Nephron (organoid): ENCODE measurements around the gene IGSF5.
"Not testable (repeated sequence)": the region's sequence is repeated elsewhere in the genome, so short reads cannot be mapped to it uniquely, and the experiment has no call there.

Experiments used
- H3K27ac Mint-ChIP-seq, 3 experiments: 2 replicates each; pipeline ENCODE4 v1.8.0; 2020; ENCODE audit warnings: mixed read lengths in 3 of 3, mild to moderate bottlenecking in 2 of 3, moderate library complexity in 1 of 3
- H3K27me3 Mint-ChIP-seq: 2 replicates; pipeline ENCODE4 v1.8.0; 2021; ENCODE audit warnings: low read depth, mild to moderate bottlenecking, moderate library complexity, mixed read lengths
- H3K36me3 Mint-ChIP-seq: 2 replicates; pipeline ENCODE4 v1.8.0; 2020; ENCODE audit warnings: low read depth, mixed read lengths
- H3K4me1 Mint-ChIP-seq: 2 replicates; pipeline ENCODE4 v1.8.0; 2020; ENCODE audit warnings: mixed read lengths
- H3K4me3 Mint-ChIP-seq, 3 experiments: 2 replicates each; pipeline ENCODE4 v1.8.0; 2020; ENCODE audit warnings: mild to moderate bottlenecking in 3 of 3, mixed read lengths in 3 of 3, moderate library complexity in 2 of 3
- H3K9me3 Mint-ChIP-seq: 2 replicates; pipeline ENCODE4 v1.8.0; 2020; ENCODE audit warnings: mixed read lengths
- CTCF ChIP-seq, 3 experiments: fragments of 200-600 bp; sonication (generic); IDR thresholded peaks; one replicate each; pipeline ENCODE4 v1.5.0; 2021; ENCODE audit warnings: antibody characterized with exemption in 3 of 3; ENCODE audit not compliant: unreplicated experiment in 3 of 3

Gene IGSF5

GRCh38 chr21:39744883-39745282 lies at the start of gene IGSF5:
IGSF5 (plus strand) TSS chr21:39745183; CDS start chr21:39745510, 327 bp downstream.
- not testable (repeated sequence) for H3K4me3 Mint-ChIP-seq, H3K27ac Mint-ChIP-seq, H3K36me3 Mint-ChIP-seq, H3K27me3 Mint-ChIP-seq, H3K4me1 Mint-ChIP-seq, H3K9me3 Mint-ChIP-seq

- no peaks in the 10 kb centered on the region for H3K9me3 Mint-ChIP-seq
- no peak for TF ChIP-seq CTCF (IDR thresholded peaks at IDR 0.05; ENCODE audit: unreplicated experiment in 3 of 3)
- H3K36me3 Mint-ChIP-seq: no peaks in the 10 kb centered on the region
- H3K4me3 Mint-ChIP-seq: no peak overlapping the region
- H3K27me3 Mint-ChIP-seq: peaks cover 6% of the 10 kb centered on the region
- peak overlapping the region in 2 of 3 experiments; percentile 46 to 58 for H3K27ac Mint-ChIP-seq
- H3K4me1 Mint-ChIP-seq: peaks cover 9% of the 10 kb centered on the region
These were observed 48.8 kb upstream of the IGSF5 start for GRCh38 chr21:39696196-39696595.

GRCh38 chr21:39696618-39697017 lies 48.4 kb upstream of the IGSF5 start:
- H3K27me3 Mint-ChIP-seq: peaks cover 6% of the 10 kb centered on the region
- H3K36me3 Mint-ChIP-seq: no peaks in the 10 kb centered on the region
- H3K27ac Mint-ChIP-seq: peak overlapping the region in 2 of 3 experiments; percentile 46 to 58
- no peaks in the 10 kb centered on the region for H3K9me3 Mint-ChIP-seq
- H3K4me3 Mint-ChIP-seq: no peak overlapping the region
- TF ChIP-seq CTCF (IDR thresholded peaks at IDR 0.05; ENCODE audit: unreplicated experiment in 3 of 3): no peak
- peaks cover 9% of the 10 kb centered on the region for H3K4me1 Mint-ChIP-seq

GRCh38 chr21:39700318-39700717 lies 44.7 kb upstream of the IGSF5 start:
- Mint-ChIP-seq H3K36me3 (no peaks in the 10 kb centered on the region), H3K4me3 (no peak overlapping the region), H3K27ac (peak overlapping the region in 2 of 3 experiments; percentile 12 to 40), H3K4me1 (peaks cover 9% of the 10 kb centered on the region), H3K9me3 (peaks cover 2% of the 10 kb centered on the region), H3K27me3 (peaks cover 6% of the 10 kb centered on the region)
- TF ChIP-seq CTCF (IDR thresholded peaks at IDR 0.05; ENCODE audit: unreplicated experiment in 3 of 3): no peak

GRCh38 chr21:39703578-39703977 lies 41.4 kb upstream of the IGSF5 start:
- no peaks in the 10 kb centered on the region for H3K36me3 Mint-ChIP-seq
- no peak overlapping the region for H3K27ac Mint-ChIP-seq
- H3K4me3 Mint-ChIP-seq: no peak overlapping the region
- TF ChIP-seq CTCF (IDR thresholded peaks at IDR 0.05; ENCODE audit: unreplicated experiment in 3 of 3): no peak
- H3K9me3 Mint-ChIP-seq: peaks cover 5% of the 10 kb centered on the region
- peaks cover 6% of the 10 kb centered on the region for H3K27me3 Mint-ChIP-seq
- no peaks in the 10 kb centered on the region for H3K4me1 Mint-ChIP-seq

GRCh38 chr21:39705849-39706248 lies 39.1 kb upstream of the IGSF5 start:
- TF ChIP-seq CTCF (IDR thresholded peaks at IDR 0.05; ENCODE audit: unreplicated experiment in 3 of 3): no peak
- H3K4me3 Mint-ChIP-seq: no peak overlapping the region
- no peaks in the 10 kb centered on the region for H3K27me3 Mint-ChIP-seq
- H3K27ac Mint-ChIP-seq: no peak overlapping the region
- H3K36me3 Mint-ChIP-seq: no peaks in the 10 kb centered on the region
- H3K4me1 Mint-ChIP-seq: no peaks in the 10 kb centered on the region
- peaks cover 5% of the 10 kb centered on the region for H3K9me3 Mint-ChIP-seq
